IMR-90 (cell line): ENCODE results near the gene ROR2. TPM values are rescaled to one million over a fixed set of nuclear protein-coding genes. Genes with fewer than 3 reads are reported as not detected.
A peak's percentile ranks its signal among the peaks of the same experiment; 100 is the strongest.

Experiments used
- ATAC-seq: fragments of 200-7000 bp; cut with Tn5 transposase; 2 replicates; pipeline ENCODE4 v1.9.1; 2020; ENCODE audit warnings: low read depth, mild to moderate bottlenecking, moderate library complexity
- BruUV-seq: library from RNA; stranded (reverse); fragments of 400-500 nt; replicated peaks from 2 replicates; lab custom pipeline; 2021; lab: Mats Ljungman, UMichigan
- CTCF ChIA-PET: fragments of 300-600 bp; formaldehyde crosslinking; extraction: SDS; loops from one replicate; lab custom pipeline; 2021; ENCODE audit warnings: antibody characterized with exemption; lab: Yijun Ruan, JAX
- POLR2A ChIA-PET: fragments of 300-600 bp; sonication (Branson Sonifier 250); formaldehyde crosslinking; loops from one replicate; lab custom pipeline; 2022; ENCODE audit warnings: antibody characterized with exemption; ENCODE audit not compliant: unreplicated experiment; lab: Charles Lee
- DNase-seq: peaks from one replicate; pipeline ENCODE4 v3.0.0; 2013
- H2AFZ ChIP-seq: replicated peaks from 2 replicates; pipeline ENCODE3; 2013; ENCODE audit warnings: low read length, mild to moderate bottlenecking; ENCODE audit not compliant: poor library complexity
- H2AK5ac ChIP-seq: 2 replicates; pipeline ENCODE4 v1.6.1; 2013; ENCODE audit warnings: low read depth, low read length, inconsistent platforms
- H2AK9ac ChIP-seq: replicated peaks from 2 replicates; pipeline ENCODE3; 2013; ENCODE audit warnings: mild to moderate bottlenecking, low read depth, low read length, moderate library complexity; ENCODE audit not compliant: poor library complexity
- H2BK120ac ChIP-seq: 2 replicates; pipeline ENCODE4 v1.6.1; 2013; ENCODE audit warnings: low read depth, low read length, inconsistent platforms
- H2BK15ac ChIP-seq: 3 replicates; pipeline ENCODE4 v1.6.1; 2013; ENCODE audit warnings: low read depth, low read length, inconsistent platforms
- H2BK20ac ChIP-seq: 2 replicates; pipeline ENCODE4 v1.6.1; 2013; ENCODE audit warnings: low read depth, mild to moderate bottlenecking, inconsistent platforms, low read length, moderate library complexity
- H2BK5ac ChIP-seq: 2 replicates; pipeline ENCODE4 v1.6.1; 2013; ENCODE audit warnings: mild to moderate bottlenecking, low read depth, low read length, inconsistent platforms; ENCODE audit not compliant: poor library complexity, severe bottlenecking
- H3K14ac ChIP-seq: replicated peaks from 2 replicates; pipeline ENCODE4 v1.6.1; 2013; ENCODE audit warnings: low read depth, low read length, inconsistent platforms
- H3K18ac ChIP-seq: 2 replicates; pipeline ENCODE4 v1.6.1; 2013; ENCODE audit warnings: low read depth, low read length, control low read depth
- H3K23ac ChIP-seq: 2 replicates; pipeline ENCODE4 v1.6.1; 2013; ENCODE audit warnings: low read depth, low read length, inconsistent platforms
- H3K27ac ChIP-seq: 2 replicates; pipeline ENCODE4 v1.5.1; 2013; ENCODE audit warnings: mild to moderate bottlenecking, control low read depth, low read length; ENCODE audit not compliant: insufficient read depth
- H3K27me3 ChIP-seq: 2 replicates; pipeline ENCODE4 v1.6.1; 2013; ENCODE audit warnings: low read length; ENCODE audit not compliant: control insufficient read depth, insufficient read depth
- H3K36me3 ChIP-seq: 2 replicates; pipeline ENCODE4 v1.6.1; 2013; ENCODE audit warnings: low read length, mixed read lengths; ENCODE audit not compliant: control insufficient read depth, insufficient read depth
- H3K4ac ChIP-seq: 2 replicates; pipeline ENCODE4 v1.6.1; 2013; ENCODE audit warnings: low read depth, low read length, inconsistent platforms
- H3K4me1 ChIP-seq: 2 replicates; pipeline ENCODE4 v1.6.1; 2013; ENCODE audit warnings: low read length, mixed read lengths; ENCODE audit not compliant: control insufficient read depth, insufficient read depth
- H3K4me2 ChIP-seq: 2 replicates; pipeline ENCODE4 v1.6.1; 2013; ENCODE audit warnings: low read depth, mild to moderate bottlenecking, control low read depth, low read length, moderate library complexity
- H3K4me3 ChIP-seq: 2 replicates; pipeline ENCODE4 v1.5.1; 2013; ENCODE audit warnings: low read depth, mild to moderate bottlenecking, control low read depth, low read length, moderate library complexity; ENCODE audit not compliant: insufficient read depth
- H3K56ac ChIP-seq: 2 replicates; pipeline ENCODE4 v1.6.1; 2013; ENCODE audit warnings: low read length, inconsistent platforms; ENCODE audit not compliant: insufficient read depth; ENCODE audit errors: extremely low read depth
- H3K79me1 ChIP-seq, 2 experiments: 2 replicates each; pipeline ENCODE4 v1.6.1; 2013; ENCODE audit warnings: low read length in 2 of 2, inconsistent platforms in 1 of 2, low read depth in 1 of 2
- H3K9ac ChIP-seq: 2 replicates; pipeline ENCODE4 v1.6.1; 2013; ENCODE audit warnings: low read depth, low read length, control low read depth
- H3K9me1 ChIP-seq: 2 replicates; pipeline ENCODE4 v1.6.1; 2013; ENCODE audit warnings: low read length, inconsistent platforms; ENCODE audit not compliant: insufficient read depth
- H3K9me3 ChIP-seq: 2 replicates; pipeline ENCODE4 v1.6.1; 2013; ENCODE audit warnings: low read length; ENCODE audit not compliant: control insufficient read depth, insufficient read depth
- H4K20me1 ChIP-seq: 2 replicates; pipeline ENCODE4 v1.6.1; 2013; ENCODE audit warnings: low read length, inconsistent platforms; ENCODE audit not compliant: insufficient read depth
- H4K5ac ChIP-seq: 2 replicates; pipeline ENCODE4 v1.6.1; 2013; ENCODE audit warnings: mild to moderate bottlenecking, low read depth, low read length, control low read depth
- H4K8ac ChIP-seq, 2 experiments: 2 replicates each; pipeline ENCODE4 v1.6.1; 2013; ENCODE audit warnings: low read depth in 2 of 2, low read length in 2 of 2, control low read depth in 1 of 2, inconsistent platforms in 1 of 2
- H4K91ac ChIP-seq: 2 replicates; pipeline ENCODE4 v1.6.1; 2013; ENCODE audit warnings: low read depth, low read length, inconsistent platforms; ENCODE audit not compliant: insufficient read depth
- BHLHE40 ChIP-seq: fragments of 150-350 bp; IDR thresholded peaks from 2 replicates; pipeline ENCODE4 v1.6.1; 2016; ENCODE audit warnings: mild to moderate bottlenecking, low read depth, low read length
- CEBPB ChIP-seq: IDR thresholded peaks from 2 replicates; pipeline ENCODE4 v1.6.1; 2012; ENCODE audit warnings: low read depth, low read length, improper control_type of control experiment
- FOS ChIP-seq: fragments of 150-350 bp; IDR thresholded peaks from 2 replicates; pipeline ENCODE4 v1.6.1; 2016; ENCODE audit warnings: low read depth, low read length
- MAZ ChIP-seq: IDR thresholded peaks from 2 replicates; pipeline ENCODE4 v1.6.1; 2012; ENCODE audit warnings: low read depth, mild to moderate bottlenecking, low read length, improper control_type of control experiment, moderate library complexity, borderline replicate concordance
- MXI1 ChIP-seq: IDR thresholded peaks from 2 replicates; pipeline ENCODE4 v1.6.1; 2012; ENCODE audit warnings: low read depth, mild to moderate bottlenecking, low read length, moderate library complexity, borderline replicate concordance
- NFE2L2 ChIP-seq: fragments of 150-350 bp; IDR thresholded peaks from 2 replicates; pipeline ENCODE4 v1.6.1; 2016; ENCODE audit warnings: low read depth, mild to moderate bottlenecking, low read length
- POLR2A ChIP-seq: IDR thresholded peaks from 2 replicates; pipeline ENCODE4 v1.6.1; 2012; ENCODE audit warnings: mild to moderate bottlenecking, low read depth, low read length
- RCOR1 ChIP-seq: IDR thresholded peaks from 2 replicates; pipeline ENCODE4 v1.6.1; 2012; ENCODE audit warnings: mild to moderate bottlenecking, low read length, improper control_type of control experiment; ENCODE audit not compliant: insufficient replicate concordance
- RFX5 ChIP-seq: IDR thresholded peaks from 2 replicates; pipeline ENCODE4 v1.8.0; 2012; ENCODE audit warnings: low read depth, mild to moderate bottlenecking, low read length, moderate library complexity
- SMC3 ChIP-seq: fragments of 150-350 bp; IDR thresholded peaks from 2 replicates; pipeline ENCODE4 v1.6.1; 2016; ENCODE audit warnings: low read depth, mild to moderate bottlenecking, antibody characterized with exemption, low read length, moderate library complexity
- WGBS, 2 experiments: methylation state at CpG; one replicate each; pipeline versions ENCODE4 v1.1.5 to v1.1.7; 2013; ENCODE audit warnings: missing lambda C conversion rate in 2 of 2; ENCODE audit not compliant: insufficient read length in 1 of 2; ENCODE audit errors: extremely low coverage in 2 of 2; 5-methylcytosine and 5-hydroxymethylcytosine counted together
- dilution Hi-C: fragments of 300-500 bp; cut with HindIII; formaldehyde crosslinking; loops from one replicate; pipeline ENCODE4 v1.14.3; 2018; ENCODE audit warnings: low sequenced_read_pairs; ENCODE audit not compliant: unreplicated experiment
- in situ Hi-C: fragments of 300-500 bp; cut with MboI; formaldehyde crosslinking; loops from 3 replicates; pipeline ENCODE4 v1.14.3; 2019; ENCODE audit warnings: low sequenced_read_pairs, inconsistent platforms, mixed read lengths
- intact Hi-C: fragments of 100-400 bp; cut with micrococcal nuclease; formaldehyde crosslinking; loops from 2 replicates; pipeline ENCODE4 v1.10.0; 2022
- polyA plus RNA-seq, 3 experiments: library from polyadenylated mRNA; depleted of rRNA; stranded (reverse); fragments of >200 nt; gene quantifications; 2 replicates each; pipeline ENCODE4 v1.2.3, GENCODE V29; 2012; ENCODE audit warnings: low replicate concordance in 1 of 3
- total RNA-seq: library from RNA; depleted of rRNA; stranded (reverse); fragments of >200 nt; gene quantifications from 2 replicates; pipeline ENCODE4 v1.2.3, GENCODE V29; 2012
- TF ChIP-seq, protein P1 (sequence below): conservative IDR thresholded peaks from 2 replicates; pipeline ENCODE4 v1.5.1; 2012; ENCODE audit warnings: mild to moderate bottlenecking, low read depth, low read length, improper control_type of control experiment

Gene ROR2
- total and polyA plus RNA-seq, 2 of the 4 experiments (the other 2 are of a cell fraction): 2.3 to 4.8 TPM

DNA sequence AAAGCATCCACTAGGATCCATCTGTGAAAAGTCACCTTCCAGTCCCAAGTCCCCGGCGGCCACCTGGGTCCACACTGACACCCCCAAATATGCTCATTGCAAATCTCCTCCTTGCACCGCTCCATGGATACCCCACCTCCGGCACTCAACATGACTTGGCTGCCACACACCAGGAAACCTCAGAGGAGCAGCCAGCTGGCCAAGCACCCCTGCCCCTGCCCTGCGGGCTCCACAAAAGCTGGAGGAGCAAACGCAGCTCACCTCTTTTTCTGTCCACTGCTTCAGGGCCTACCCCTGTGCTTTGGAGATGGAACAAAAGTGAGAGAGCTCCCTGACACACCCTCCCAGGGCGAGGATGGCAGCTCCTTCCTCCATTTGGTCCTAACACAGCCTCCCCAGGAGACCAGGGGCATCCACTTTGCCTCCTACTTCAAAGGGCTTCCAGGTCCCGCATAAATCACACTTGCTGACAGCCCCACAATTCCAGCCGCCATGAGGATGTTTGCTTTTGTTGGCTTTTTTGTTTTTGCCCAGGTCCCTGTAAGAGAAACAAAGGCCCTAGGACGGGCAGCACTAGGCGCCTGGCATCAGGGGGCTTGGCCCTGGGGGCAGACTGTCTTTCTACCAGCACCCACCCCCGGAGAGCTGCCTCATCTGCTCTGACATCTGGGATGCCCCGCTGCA is 14.8 kb downstream of the ROR2 start:
- no TSS peak for BruUV-seq
- H3K14ac ChIP-seq: no peak overlapping the region
- H3K18ac ChIP-seq: no peak overlapping the region
- no peak overlapping the region; the same call in 1 of the 2 replicates for H2AK5ac ChIP-seq
- 0 out of 4 replicates have a peak overlapping the region, but pooled peaks of 1 of the 2 experiments have one; percentile 32 for H4K8ac ChIP-seq
- no peaks in the 10 kb centered on the region for H3K27me3 ChIP-seq
- no peak overlapping the region for H3K4ac ChIP-seq
- H3K79me1 ChIP-seq: no peaks in the 10 kb centered on the region; a peak in 1 of 4 replicates
- no peaks in the 10 kb centered on the region for H4K20me1 ChIP-seq
- ChIA-PET CTCF (interaction anchor here (0.6 to 1.1 kb wide), 3 partner anchors 15 to 1543 kb away, joined by 3 read pairs; partner anchors contain the start of gene ROR2), POLR2A (no interaction called here)
- 60% methylated on average over 3 of the region's 13 CpGs; no CpG with 5 or more reads in 1 of the 2 experiments for WGBS, 2 experiments
- no peak overlapping the region for H4K5ac ChIP-seq
- in situ Hi-C loops: no loop called here
- H3K56ac ChIP-seq: no peak overlapping the region
- no peaks in the 10 kb centered on the region for H3K9me1 ChIP-seq
- ATAC-seq: no peak
- no peak for TF ChIP-seq RFX5
- TF ChIP-seq MAZ: no peak
- TF ChIP-seq, protein P1, sequence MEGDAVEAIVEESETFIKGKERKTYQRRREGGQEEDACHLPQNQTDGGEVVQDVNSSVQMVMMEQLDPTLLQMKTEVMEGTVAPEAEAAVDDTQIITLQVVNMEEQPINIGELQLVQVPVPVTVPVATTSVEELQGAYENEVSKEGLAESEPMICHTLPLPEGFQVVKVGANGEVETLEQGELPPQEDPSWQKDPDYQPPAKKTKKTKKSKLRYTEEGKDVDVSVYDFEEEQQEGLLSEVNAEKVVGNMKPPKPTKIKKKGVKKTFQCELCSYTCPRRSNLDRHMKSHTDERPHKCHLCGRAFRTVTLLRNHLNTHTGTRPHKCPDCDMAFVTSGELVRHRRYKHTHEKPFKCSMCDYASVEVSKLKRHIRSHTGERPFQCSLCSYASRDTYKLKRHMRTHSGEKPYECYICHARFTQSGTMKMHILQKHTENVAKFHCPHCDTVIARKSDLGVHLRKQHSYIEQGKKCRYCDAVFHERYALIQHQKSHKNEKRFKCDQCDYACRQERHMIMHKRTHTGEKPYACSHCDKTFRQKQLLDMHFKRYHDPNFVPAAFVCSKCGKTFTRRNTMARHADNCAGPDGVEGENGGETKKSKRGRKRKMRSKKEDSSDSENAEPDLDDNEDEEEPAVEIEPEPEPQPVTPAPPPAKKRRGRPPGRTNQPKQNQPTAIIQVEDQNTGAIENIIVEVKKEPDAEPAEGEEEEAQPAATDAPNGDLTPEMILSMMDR: no peak
- TF ChIP-seq NFE2L2: no peak
- no peak for TF ChIP-seq RCOR1
- no peak for TF ChIP-seq SMC3
- TF ChIP-seq BHLHE40: no peak
- no peak for TF ChIP-seq FOS
- TF ChIP-seq MXI1: no peak
- TF ChIP-seq POLR2A: no peak
- TF ChIP-seq CEBPB: no peak
- H2BK120ac ChIP-seq: no peak overlapping the region
- H3K4me3 ChIP-seq: no peak overlapping the region
- H3K4me1 ChIP-seq: peaks cover 9% of the 10 kb centered on the region; the same call in 1 of the 2 replicates
- intact Hi-C loops: no loop called here
- DNase-seq: no peak
- peaks cover 8% of the 10 kb centered on the region for H3K9me3 ChIP-seq
- H3K23ac ChIP-seq: no peak overlapping the region
- H2AFZ ChIP-seq: peak overlapping the region; percentile 18
- no peak overlapping the region for H2BK5ac ChIP-seq
- H3K9ac ChIP-seq: no peak overlapping the region
- no peak overlapping the region for H3K27ac ChIP-seq
- no peak overlapping the region; the same call in 1 of the 2 replicates for H3K4me2 ChIP-seq
- H2AK9ac ChIP-seq: no peak overlapping the region
- no peak overlapping the region for H2BK20ac ChIP-seq
- dilution Hi-C loops: no loop called here
- H2BK15ac ChIP-seq: no peak overlapping the region
- H4K91ac ChIP-seq: no peak overlapping the region
- no peaks in the 10 kb centered on the region for H3K36me3 ChIP-seq
